ENCODE results near the gene CTBP1.

Gene CTBP1

DNA sequence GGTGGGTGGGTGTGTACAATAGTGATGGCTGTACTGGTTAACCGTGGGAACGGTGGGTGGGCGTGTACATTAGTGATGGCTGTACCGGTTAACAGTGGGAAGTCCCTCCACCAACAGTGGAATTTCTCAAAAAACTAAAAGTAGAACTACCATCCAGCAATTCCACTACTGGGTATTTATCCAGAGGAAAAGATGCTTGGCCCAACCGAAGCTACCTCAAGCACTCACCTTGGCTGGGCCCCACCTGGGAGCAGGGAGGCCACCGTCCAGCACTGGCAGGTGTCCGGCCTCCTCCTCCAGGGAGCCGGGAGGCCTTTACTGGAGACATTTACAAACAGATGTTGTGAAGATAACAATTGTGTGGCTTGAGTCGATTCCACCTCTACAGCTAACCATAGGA lies 34.8 kb upstream of the CTBP1 start:
- DNase-seq (ENCODE audit: low read depth in 2 of 2), result no peak

DNA sequence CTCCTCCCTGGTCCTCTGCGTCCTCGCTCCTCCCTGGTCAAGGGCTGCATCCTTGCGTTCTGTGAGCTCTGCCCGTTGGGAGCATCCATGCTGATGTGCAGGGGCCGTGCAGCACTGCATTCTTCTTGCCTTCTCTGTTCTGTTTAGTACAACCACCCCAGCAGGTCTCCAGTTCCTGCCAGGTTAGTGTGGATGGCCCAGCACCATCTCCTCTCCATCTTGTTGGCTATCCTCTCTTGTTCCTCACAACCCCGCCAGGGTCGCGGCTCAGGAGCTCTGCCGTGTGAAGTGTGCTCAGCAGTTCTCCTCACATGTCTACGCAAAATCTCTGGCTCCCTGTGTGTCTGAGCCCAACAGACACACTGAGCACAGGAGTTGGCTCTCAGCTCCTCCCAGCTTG lies 30.3 kb upstream of the CTBP1 start:
- DNase-seq (ENCODE audit: low read depth in 2 of 2), result no peak

DNA sequence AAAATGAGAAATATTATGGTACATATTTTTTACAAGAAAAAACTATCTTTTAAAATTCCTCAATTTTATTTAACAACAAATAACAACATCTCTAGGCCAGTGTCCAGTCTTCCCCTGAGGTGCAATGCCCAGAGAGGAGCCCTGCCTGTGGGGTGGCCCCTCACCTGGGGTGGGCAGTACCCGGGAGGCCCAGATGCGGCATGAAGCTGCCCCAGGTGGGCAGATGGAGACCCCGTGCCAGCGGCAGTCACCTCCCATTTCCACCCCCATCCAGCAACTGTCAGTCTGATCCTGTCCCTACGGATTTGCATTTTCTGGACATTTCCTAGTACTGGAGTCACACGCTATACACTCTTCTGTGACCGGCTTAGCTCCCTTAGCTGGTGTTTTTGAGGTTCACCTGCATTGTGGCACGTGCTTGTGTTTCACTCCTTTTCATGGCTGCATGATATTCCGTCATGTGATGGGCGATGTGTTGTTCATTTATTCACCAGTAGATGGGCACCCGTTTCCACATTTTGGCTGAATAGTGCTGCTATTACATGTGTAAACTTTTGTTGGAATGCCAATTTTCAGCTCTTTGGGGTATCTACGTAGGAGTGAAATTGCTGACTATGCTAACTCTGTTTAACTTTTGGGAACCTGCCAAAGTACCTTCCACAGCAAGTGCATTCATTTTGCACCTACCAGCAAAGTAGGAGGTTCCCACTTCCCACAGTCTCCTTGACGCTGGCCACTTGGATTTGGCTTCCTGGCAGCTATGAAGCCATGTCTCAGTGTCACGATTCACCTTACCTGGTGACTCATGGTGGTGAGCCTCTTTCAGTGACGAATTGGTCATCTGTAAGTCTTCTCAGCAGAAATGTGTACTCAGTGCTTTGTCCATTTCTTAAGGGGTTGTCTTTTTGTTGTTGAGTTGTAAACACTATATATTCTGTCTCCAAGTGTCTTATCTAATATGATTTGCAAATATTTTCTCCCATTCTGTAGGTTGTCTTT lies 29.0 kb upstream of the CTBP1 start:
- DNase-seq (ENCODE audit: low read depth in 2 of 2), result no peak

DNA sequence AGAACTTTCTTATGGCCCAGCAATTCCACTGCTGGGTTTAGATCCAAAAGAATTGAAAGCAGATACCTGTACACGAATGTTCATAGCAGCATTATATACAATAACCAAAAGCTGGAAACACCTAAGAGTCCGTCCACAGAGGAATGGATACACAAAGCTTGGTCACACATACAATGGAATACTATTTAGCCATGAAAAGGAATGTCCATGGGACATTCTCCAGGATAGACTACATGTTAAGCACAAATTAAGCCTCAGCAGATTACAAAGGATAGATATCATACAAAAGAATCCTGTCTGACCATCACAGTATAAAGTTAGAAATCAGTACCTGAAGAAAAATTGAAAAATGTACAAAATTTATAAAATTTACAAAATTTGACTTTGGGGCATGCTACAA lies 28.1 kb upstream of the CTBP1 start:
- DNase-seq (ENCODE audit: low read depth in 2 of 2), result no peak

DNA sequence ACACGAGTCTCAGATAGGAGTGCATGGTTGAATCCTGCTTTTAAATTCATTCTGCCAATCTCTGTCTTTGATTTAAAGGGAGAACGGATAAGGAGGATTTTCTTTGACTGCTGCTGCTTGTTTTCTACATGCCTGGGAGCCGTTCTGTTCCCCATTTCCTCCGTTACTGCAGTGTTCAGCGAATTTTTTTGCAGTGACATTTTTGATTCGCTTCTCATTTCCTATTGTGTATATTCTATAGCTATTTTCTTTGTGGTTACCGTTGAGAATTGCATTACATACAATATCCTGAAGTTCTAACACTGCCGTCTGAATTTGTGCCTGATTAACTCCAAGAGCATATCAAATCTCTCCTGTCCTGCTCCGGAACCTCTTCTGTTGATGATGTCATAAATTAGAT lies 25.9 kb upstream of the CTBP1 start:
- no peak for DNase-seq (ENCODE audit: low read depth in 2 of 2)

DNA sequence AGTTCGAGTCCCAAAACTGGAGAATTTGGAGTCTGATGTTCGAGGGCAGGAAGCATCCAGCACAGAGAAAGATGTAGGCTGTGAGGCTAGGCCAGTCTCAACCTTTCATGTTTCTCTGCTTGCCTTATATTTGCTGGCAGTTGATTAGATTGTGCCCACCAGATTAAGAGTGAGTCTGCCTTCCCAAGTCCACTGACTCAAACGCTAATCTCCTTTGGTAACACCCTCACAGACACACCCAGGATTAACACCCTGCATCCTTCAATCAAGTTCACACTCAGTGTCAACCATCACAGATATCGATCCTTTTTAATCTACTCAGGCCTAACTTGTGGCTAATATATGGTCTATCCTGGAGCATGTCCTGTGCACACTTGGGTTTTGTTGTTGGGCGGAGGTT lies 22.8 kb upstream of the CTBP1 start:
- no peak for DNase-seq (ENCODE audit: low read depth in 2 of 2)

DNA sequence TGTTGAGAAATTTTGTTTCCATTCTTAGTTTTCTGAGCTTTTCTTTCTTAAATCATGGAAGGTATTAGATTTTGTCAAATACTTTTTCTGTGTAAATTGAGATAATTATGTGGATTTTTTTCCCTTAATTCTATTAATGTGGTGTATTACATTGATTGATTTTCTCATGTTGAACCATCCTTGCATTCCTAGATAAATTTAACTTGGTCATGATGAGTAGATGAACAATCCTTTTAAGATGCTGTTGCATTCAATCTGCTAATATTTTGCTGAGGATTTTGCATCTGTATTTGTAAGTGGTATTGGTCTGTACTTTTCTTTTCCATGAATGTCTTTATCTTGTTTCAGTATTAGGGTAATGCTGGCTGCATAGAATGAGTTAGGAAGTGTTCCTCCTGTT lies 20.3 kb upstream of the CTBP1 start:
- no peak for DNase-seq (ENCODE audit: low read depth in 2 of 2)

DNA sequence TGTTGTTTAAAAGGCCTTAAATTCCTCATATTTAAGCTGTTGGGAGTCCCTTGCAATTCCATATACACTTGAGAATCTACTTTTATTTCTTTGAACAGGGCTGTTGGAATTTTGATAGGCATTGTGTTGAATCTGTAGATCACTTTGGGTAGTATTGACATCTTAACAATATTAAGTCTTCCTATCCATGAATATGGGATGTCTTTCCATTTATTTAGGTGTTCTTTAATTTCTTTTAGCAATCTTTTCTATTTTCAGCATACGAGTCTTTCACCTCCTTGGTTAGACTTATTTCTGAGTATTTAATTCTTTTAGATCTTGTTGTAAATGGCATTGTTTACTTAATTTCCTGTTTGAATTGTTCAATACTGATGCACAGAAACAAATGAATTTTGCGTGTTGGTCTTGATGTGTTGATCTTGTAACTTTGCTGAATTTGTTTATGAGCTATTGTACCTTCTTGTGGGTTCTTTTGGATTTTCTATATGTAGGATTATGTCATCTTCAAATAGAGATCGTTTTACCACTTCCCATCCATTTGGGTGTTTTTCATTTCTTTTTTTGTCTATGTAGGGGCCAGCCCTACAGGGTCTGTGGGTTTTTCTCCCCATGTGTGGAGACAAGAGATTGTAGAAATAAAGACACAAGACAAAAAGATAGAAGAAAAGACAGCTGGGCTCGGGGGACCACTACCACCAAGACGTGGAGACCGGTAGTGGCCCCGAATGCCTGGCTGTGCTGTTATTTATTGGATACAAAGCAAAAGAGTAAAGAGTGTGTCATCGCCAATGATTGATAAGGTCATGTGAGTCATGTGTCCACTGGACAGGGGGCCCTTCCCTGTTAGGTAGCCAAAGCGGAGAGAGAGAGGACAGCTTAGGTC lies 18.2 kb upstream of the CTBP1 start:
- no peak for DNase-seq (ENCODE audit: low read depth in 2 of 2)

DNA sequence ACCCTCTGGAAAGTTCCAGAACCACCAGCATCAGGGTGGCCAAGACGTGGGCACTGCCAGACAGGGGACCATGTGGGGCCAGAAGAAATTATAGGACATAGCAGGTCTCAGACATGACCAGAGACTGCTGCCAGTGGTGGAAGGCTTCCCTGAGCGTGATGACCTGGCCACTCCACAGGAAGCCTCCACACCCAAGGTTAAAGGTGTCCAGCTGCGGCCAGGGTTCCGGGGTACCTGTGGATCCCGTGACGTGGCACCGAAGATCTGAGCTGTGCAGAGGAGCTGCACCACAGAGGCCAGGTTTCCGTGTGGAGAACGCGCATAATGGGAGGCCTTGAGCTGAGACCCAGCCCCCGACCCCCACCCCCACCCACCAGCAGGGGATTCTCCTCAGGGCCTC lies 16.4 kb upstream of the CTBP1 start:
- no peak for DNase-seq (ENCODE audit: low read depth in 2 of 2)

DNA sequence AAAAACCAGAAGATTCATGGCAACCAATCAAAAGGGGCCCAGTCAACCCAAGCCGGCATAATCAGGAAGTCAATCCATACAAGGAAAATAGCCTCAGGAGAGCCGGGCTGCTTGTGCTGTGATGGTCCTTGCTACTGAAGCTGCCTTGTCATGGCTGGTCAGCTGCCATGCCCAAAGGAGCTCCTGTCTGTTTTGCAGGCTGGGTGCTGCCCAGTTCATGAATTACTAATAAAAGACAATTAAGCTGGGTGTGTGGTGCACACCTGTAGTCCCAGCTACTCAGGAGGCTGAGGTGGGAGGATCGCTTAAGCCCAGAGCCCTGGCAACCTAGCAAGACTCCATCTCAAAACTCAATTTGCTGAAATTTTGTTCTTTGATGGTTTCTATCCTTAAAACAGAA lies 16.0 kb upstream of the CTBP1 start:
- DNase-seq (ENCODE audit: low read depth in 2 of 2), result no peak

DNA sequence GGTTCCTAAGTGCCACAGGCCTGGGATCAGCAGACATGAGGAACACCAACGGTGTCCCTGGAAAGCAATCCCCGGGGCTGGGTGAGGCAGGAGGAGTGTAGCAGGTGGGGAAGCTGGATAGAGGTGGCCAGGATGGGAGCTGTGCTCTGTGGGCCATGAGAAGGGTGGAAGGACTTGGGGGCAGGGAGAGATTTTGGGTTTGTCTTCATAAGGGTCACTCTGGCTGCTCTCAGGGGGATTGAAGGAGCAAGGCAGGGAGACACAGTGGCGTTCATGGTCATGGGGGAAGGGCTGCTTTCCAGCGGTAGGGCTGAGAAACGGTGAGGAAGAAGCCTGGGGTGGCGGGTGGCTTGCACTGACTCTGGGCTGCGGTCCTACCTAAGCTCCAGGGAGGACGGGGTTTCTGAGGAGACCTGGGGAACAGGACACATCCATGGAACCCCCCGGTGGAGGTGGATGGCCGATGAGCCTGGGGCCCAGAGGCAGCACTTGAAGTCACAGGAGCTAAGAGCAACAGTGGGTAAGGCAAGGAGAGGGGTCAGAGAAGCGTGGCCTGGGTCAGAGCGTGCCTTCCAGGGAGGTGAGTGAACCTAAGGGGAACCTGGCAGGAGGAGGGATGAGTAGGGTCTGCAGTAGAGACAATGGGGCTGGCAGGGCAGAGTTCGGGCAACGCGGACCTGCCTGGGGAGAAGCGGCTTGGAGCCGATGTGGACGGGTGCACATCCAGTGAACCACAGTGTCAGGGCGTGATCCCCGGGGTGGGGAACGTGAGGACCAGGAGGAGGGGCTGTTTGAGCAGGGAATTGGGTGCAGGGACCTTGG lies 12.4 kb upstream of the CTBP1 start:
- DNase-seq (ENCODE audit: low read depth in 2 of 2), result no peak

DNA sequence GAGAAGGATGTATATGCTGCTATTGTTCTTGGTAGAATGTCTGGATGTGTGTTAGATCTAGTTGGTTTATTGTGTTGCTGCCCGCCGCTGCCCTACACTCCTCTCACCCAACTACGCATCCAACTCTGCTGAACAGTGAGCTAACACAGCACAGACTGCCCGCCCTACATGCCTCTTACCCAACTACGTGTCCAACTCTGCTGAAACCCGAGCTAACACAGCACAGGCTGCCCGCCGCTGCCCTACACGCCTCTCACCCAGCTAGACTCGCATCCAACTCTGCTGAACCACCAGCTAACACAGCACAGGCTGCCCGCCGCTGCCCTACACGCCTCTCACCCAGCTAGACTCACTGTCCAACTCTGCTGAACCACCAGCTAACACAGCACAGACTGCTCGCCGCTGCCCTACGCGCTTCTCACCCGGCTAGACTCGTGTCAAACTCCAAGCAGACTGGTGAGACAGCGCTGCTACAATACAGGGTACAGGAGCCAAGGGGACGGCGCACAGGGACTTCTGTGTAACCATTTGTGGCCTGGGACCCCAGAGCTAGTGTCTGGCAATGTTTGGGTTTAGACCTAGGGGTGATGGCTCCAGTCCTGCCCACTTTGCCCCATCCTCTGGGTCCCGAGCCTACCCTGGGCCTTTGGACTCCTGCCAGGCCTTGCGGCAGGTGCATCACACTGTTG lies 11.6 kb upstream of the CTBP1 start:
- DNase-seq (ENCODE audit: low read depth in 2 of 2), result no peak

DNA sequence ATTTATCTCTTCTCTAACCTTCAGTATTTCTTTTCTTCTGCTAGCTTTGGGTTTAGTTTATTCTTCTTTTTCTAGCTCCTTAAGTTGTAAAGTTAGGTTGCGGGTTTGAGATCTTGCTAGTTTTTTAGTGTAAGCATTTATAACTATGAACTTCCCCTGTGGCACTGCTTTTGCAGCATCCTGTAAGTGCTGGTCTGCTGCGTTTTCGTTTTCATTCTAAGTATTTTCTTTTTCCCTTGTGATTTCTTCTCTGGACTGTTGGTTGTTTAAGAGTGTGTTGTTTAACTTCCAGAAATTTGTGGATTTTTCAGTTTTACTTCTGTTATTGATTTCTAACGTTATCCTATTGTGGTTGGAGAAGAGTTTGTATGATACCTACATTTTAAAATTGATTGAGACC lies 11.0 kb upstream of the CTBP1 start:
- DNase-seq (ENCODE audit: low read depth in 2 of 2), result no peak

DNA sequence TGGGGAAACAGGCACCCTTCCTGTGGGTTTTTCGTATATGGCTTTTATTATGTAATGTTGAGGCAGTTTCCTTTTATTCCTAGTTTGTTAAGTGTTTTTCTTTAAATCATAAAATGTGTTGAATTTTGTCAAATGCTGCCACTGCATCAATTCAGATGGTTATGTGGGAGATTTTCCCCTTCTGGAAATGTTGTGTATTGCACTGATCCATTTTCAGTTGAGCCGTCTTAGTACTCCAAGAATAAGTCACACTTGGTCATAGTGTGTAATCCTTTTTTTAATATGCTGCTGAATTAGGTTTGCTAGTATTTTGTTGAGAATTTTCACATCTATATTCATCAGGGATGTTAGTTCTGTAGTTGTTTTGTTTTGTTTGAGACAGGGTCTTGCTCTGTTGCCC lies 9.5 kb upstream of the CTBP1 start:
- DNase-seq (ENCODE audit: low read depth in 2 of 2), result no peak

DNA sequence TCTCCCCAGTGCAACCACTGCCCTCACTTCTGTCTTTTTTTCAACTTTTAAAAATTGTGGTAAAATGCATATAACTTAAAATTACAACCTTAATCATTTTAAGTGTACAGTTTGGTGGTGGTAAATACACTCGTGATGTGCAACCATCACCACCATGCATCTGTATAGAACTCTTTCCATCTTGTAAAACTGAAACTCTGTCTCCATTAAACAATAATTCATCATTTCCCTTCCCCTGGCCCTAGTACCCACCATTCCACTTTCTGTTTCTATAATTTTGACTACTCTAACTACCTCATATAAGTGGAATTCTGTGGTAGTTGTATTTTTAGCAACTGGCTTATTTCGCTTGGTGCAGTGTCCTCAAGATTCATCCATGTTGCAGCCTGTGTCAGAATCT lies 6.8 kb upstream of the CTBP1 start:
- no peak for DNase-seq (ENCODE audit: low read depth in 2 of 2)

DNA sequence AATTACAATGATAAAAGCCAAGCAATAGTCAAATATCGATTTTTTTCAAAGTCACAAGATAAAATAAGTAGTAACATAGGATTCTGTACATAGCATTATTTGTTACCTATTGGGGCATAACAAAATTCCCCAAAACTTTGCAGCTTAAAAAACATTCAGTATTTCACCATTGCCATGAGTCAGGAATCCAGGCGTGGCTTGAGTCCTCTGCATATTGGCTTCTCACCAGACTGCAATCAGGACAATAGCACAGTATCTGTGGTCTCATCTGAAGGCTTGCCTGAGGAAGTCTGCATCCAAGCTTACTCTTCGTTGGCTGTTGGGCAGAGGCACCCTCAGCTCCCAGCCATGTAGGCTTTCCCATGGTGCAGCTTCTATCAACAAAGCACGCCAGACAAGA lies 6.2 kb upstream of the CTBP1 start:
- no peak for DNase-seq (ENCODE audit: low read depth in 2 of 2)

DNA sequence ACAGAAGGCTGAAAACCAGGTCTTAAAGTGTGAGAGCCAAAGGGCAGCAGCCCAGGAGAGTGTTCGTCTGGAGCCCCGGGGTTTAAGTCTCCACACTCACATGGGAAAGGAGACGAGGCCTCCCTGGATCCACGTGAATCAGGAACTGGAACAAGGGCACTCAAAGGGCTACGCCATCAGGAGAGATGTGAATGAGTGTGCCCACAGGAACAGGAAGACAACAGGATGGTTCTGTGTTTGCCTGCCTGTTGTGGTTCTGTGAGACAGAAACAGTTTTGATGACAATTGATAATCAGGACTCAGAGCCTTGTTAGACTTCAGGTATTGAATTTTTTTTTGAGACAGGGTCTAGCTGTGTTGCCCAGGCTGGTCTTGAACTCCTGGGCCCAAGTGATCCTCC lies 4.9 kb upstream of the CTBP1 start:
- DNase-seq (ENCODE audit: low read depth in 2 of 2), result no peak

DNA sequence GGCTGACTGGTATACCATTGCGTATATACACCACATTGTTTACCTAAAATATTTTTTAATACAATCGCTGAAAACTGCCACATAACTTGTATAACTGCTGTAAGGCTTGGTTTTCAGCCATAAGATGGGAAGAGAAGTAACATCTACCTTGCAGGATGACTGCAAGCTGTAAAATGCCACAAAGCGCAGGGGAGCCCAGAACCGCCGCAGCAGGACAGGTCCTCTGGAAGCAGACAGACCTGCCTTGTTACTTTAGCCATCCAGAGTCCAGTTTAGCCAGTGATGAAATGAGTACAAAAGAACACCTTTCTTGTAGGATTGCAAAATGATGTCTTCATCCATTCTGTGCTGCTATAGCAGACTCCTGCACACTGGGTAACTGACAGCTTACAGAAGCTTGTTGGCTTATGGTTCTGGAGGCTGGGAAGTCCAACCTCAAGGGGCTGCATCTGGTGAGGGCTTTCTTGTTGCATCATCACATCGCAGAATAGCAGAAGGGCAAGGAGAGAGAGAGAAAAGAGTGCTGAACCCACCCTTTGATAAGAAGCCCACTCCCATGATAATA lies 4.1 kb upstream of the CTBP1 start:
- no peak for DNase-seq (ENCODE audit: low read depth in 2 of 2)

DNA sequence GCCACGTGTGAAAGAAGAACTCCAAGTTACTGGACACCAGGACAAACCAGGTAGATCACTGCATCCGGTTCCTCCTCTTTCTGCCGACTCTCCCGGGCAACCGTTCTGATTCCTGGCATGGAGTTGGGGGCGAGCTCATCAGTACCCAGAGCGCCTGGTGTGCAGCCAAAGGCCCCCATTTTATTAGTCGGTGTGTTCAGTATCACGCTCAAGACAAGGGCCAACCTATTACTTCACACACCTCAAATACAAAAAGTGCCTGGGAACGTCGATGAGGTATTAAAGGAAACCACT lies 2.8 kb upstream of the CTBP1 start:
- DNase-seq (ENCODE audit: low read depth in 2 of 2), result no peak

DNA sequence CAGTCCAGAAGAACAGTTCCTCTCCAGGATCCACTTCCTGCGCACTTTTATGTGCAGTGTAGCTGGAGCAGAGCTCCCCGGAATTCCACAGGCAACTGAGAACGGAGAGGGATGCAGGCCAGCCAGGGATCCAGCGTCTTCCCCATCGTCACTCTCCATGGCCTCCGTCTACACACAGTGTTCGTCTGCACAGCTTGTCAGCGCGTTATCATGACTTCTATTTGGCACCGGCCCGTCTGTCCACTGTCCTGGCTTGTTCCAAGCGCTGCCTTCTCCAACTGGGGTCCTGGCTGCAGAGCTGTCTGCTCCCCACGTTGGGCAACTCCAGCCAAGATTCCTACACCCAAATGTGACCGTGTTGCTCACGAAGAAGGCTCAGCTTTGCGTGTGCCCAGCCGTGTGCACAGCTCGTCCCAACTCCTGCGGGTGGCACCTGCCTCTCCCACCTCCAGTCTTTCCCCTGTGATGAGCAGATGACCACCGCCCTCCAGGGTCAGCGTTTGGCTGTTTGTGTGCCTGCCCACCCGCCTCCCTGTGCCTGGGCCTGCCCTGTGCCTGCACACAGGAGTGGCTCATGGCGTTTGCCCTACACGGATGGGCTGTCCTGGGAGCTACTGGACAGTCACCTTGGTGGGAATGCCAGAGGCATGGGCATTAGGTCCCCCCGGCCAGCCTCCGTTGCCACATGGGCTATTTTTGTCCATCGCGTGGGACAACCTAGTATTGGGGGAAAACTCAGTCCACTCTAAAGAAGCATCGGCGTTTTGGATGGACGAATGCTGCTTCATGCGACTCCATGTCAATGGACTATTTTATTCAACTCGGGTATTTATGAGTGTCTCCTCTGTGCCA lies 2.2 kb upstream of the CTBP1 start:
- no peak for DNase-seq (ENCODE audit: low read depth in 2 of 2)

DNA sequence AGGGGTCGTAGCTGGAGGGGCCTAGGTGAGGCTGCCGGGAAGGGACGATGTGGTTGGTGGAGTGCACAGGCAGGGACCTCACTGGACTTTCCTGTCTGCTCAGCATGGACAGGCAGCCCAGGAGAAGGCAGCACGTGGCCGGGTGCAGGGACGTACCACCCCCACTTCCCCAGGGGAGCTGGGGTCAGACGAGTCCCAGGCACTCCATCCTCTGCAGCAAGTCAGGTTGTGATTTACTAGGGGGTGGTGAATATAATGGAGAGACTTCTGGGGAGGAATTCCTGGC lies 1.5 kb upstream of the CTBP1 start:
- DNase-seq (ENCODE audit: low read depth in 2 of 2), result no peak

Measured in stimulated activated CD8-positive, alpha-beta memory T cell treated with anti-CD3 and anti-CD28 coated beads, Interleukin-15, amount 100 ng/mL, for 4 hours (primary cell).